HL-60 (cell line): ENCODE measurements around the gene AGTR1.

Experiments used
- GABPA ChIP-seq: IDR thresholded peaks from 2 replicates; pipeline ENCODE4 v1.6.1; 2012; ENCODE audit warnings: low read depth
- POLR2AphosphoS5 ChIP-seq: IDR thresholded peaks from 2 replicates; pipeline ENCODE4 v1.6.1; 2012; ENCODE audit warnings: low read depth
- TF ChIP-seq, protein P1 (sequence below): IDR thresholded peaks from one replicate; pipeline ENCODE4 v1.5.1; 2011; ENCODE audit warnings: low read length, control low read depth, inconsistent platforms; ENCODE audit not compliant: insufficient read depth

DNA sequence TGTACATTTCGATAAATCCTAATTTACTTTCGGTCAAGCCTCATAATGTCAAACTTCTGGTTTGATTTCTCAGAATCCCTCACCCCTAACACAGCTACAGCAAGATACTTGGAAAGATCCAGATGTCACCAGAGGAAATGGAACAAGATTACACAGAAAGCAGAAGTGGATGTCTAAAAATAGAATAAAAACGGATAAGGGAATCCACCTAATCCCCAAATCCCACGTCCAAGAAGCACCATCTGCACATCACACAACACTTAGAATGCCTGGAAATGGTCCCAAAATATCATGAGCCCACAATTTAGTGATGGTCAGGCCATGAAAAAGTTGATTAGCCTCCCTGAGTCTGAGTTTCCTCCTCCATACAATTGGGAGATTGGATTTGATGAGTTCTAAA lies 61.7 kb downstream of the AGTR1 start:
- TF ChIP-seq, protein P1, sequence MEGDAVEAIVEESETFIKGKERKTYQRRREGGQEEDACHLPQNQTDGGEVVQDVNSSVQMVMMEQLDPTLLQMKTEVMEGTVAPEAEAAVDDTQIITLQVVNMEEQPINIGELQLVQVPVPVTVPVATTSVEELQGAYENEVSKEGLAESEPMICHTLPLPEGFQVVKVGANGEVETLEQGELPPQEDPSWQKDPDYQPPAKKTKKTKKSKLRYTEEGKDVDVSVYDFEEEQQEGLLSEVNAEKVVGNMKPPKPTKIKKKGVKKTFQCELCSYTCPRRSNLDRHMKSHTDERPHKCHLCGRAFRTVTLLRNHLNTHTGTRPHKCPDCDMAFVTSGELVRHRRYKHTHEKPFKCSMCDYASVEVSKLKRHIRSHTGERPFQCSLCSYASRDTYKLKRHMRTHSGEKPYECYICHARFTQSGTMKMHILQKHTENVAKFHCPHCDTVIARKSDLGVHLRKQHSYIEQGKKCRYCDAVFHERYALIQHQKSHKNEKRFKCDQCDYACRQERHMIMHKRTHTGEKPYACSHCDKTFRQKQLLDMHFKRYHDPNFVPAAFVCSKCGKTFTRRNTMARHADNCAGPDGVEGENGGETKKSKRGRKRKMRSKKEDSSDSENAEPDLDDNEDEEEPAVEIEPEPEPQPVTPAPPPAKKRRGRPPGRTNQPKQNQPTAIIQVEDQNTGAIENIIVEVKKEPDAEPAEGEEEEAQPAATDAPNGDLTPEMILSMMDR = no peak
- no peak for TF ChIP-seq POLR2AphosphoS5
- no peak for TF ChIP-seq GABPA
